ENCODE measurements around the gene ZNF365.

GRCh38 chr10:62333135-62333889, 40.9 kb upstream of the ZNF365 start:
- TF ChIP-seq POLR2A (IDR thresholded peaks at IDR 0.05; ENCODE audit: borderline replicate concordance, extremely low read depth, insufficient read depth, insufficient read length), result no peak
- no peak for TF ChIP-seq EZH2phosphoT487 (IDR thresholded peaks at IDR 0.05; ENCODE audit: borderline replicate concordance)
- no peak for TF ChIP-seq EZH2 (IDR thresholded peaks at IDR 0.05)
- no peak for TF ChIP-seq CTCF (IDR thresholded peaks at IDR 0.05 in 2 of 3, conservative IDR thresholded peaks at IDR 0.05 in 1 of 3; ENCODE audit: borderline replicate concordance in 1 of 3, insufficient read depth in 1 of 3, low read depth in 2 of 3, low read length in 2 of 3)

Measured in HCT116 (cell line).